GM21825 (cell line): ENCODE data around the gene RABGAP1L.
"Not testable (repeated sequence)": the region's sequence is repeated elsewhere in the genome, so short reads cannot be mapped to it uniquely, and the experiment has no call there.

Experiments
- ATAC-seq: cut with Tn5 transposase; IDR thresholded peaks from one replicate; pipeline ENCODE4 v1.9.1; 2021; ENCODE audit warnings: mild to moderate bottlenecking, moderate library complexity; ENCODE audit not compliant: unreplicated experiment

Gene RABGAP1L

DNA sequence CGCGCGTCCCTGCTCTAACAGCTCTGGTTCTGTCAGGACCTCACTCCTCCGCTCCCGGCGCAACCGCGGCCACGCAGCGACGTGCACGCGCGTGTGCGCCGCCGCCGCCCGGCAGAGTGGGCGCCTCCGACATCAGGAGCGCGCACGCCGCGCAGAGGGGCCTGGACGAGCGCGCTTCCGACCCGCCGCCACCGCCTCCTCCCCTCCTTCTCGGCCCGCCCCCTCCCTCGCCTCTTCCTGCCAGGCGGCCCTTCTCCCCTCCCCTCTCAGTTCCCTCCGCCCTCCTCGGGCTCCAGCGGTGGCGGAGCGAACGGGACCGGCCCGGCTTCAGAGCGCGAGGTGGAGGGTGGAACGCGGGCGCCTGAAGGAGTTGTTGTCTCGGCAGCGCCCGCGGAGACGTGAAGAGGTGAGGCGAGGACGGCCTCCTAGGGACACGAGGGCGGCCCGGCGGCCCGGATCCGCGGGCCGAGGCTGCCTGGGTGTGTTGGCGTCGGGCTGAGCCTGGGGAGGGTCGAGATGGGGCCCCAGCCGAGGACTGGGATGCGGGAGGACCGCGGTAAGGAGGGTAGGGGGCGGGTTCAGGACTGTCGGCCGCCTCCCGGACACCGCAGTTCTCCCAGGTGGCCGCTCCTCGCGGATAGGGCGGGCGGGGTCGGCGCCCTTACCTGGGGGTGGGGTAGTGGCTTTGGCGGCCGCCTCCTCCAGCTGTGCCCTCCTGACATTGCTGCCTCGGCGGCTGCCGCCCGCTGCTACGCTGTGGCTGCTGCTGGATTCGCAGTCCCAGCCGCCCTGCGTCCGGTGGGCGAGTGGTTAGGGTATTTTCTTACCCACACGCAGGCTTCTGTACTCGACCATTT is at the start of gene RABGAP1L:
Gene RABGAP1L, plus strand, starts transcription at position 269 of the 857 bp plus-strand sequence.
- ATAC-seq = peak; percentile 64

DNA sequence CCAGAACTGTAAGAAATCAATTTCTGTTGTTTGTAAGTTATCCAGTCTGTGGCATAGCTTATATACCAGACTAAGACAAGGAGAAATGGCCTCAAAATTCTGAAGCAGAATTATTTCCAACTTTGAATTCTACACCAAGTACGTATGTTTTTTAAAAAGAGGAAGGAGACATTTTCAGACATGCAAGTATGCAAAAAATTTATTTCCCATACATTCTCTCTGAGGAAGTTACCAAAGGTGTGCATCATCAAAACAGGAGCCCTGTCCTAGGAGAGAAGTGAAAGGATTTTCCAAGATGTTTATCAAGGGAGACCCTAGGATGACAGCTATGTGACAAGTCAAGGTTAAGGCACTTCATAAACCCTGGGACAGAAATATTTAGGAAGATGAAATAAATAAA is 49.3 kb upstream of the RABGAP1L start:
- no peak for ATAC-seq

DNA sequence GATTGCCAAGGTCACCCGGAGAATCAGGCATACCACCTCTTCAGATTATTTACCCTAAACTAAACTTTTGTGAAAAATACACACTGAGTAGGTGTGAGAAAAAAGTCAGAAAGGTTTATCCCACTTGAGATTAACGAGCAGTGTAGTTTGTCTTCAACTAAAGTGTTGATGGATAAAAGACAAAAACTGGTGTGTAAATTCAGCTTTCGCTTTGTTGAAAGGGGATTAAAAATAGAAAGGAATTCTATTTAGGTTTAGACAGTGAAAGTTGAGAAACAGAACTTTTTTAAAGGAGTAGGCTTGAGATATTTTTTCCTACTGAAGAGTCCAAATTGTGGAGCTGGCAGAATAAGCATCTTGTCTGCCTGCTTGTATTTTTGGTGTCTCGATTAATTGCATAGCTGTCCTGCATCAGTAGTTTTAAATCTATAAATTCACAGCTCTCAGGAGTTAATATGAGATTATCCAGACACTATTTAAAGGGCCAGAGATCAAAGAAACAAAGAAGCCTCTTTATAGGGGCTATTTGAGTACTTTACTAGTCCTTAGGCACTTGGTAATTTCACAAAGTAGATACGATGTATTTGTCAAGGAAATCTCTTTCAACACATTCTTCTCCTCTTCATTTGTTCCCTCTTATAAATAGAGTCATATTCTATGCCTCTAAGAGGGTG is 46.7 kb upstream of the RABGAP1L start:
- ATAC-seq = no peak

DNA sequence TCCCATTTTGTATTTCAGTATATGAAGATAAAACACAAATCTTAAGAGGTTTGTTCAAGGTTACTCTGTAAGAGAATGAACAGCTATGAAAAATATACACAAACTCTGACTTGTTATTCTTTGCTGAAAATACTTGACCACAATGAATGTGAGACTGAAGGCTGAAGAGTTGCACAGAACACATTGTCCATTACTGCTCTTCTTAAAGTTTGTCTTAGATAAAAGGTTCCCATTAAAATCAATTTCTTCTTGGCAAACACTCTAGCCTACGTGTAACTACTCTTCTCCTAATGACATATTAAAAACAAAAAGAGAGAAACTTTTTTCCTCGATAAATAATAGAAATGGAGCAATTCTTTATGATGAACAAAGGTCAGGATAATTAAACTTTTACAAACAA is 45.2 kb upstream of the RABGAP1L start:
- no peak for ATAC-seq

DNA sequence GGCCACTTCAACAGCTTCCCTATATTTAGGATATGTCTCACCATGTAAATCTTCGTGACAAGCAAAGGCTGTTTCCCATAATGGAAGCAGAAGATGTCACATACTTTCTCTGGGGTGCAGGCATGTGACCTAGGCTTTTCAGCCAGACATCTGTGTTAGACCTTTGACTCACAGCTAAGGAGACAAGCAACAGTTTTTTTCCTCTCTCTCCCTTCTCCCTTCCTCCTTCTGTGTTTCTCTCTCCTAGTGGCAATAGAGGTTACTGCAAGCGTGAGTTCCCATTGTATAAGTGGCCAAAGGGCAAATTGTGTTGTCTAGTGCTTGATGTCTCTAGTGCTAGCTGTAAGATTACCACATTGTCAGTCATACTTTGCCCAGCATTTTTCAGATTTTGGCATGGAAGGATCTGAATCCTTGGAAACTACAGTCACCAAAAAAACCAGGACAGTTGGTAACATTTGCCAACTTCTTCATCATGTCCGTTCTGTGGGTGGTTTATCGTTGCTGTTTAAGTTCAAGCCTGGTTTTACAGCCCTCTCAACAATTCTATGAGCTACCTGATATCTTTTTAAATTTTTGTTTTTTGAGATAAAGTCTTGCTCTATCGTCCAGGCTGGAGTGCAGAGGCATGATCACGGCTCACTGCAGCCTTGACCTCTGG is 44.4 kb upstream of the RABGAP1L start:
- ATAC-seq = no peak

DNA sequence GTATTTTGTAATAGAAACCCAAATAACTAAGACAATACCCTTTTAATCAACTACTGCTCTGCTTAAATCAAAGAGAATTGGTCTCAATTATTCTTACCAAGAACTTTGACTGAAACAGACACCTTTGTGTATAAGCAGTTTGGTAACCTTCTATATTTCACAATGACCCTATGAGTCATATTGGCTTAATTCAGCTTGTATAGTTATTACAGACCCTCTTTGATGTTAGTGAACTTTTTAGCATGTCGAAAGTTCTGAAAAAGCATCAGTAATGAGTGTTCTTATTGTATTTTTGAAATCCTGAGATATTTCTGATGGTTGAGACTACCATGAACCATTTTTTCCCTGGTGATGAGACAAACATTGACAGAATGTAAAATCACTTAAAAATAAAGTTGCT is 43.3 kb upstream of the RABGAP1L start:
- ATAC-seq = no peak

DNA sequence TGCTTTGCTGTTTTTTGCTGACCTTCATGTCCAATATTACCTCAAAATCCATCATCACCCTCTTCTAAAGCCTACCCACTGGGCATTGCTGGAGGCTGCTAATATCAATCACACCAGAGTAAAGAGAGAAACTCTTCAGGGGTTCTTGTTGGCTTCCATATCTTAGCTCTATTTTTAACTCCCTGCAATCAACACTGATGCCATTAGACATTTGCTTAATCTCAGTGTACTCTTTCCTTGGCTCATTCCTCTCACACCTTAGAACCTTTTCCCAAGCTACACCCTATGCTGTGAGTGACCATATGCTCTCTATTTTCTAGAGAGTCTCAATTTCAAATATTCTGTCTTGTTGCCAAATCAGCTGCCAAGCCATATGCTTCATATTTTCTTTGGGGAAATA is 40.6 kb upstream of the RABGAP1L start:
- no peak for ATAC-seq

DNA sequence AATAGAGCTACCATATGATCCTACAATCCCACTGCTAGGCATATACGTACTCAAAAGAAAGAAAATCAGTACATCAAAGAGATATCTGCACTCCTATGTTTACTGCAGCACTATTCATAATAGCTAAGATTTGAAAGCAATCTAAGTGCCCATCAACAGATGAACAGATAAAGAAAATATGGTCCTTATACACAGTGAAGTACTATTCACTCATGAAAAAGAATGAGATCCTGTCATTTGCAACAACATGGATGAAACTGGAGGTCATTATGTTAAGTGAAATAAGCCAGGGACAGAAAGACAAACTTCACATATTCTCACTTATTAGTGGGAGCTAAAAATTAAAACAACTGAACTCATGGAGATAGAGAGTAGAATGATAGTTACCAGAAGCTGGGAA is 37.0 kb upstream of the RABGAP1L start:
- not testable (repeated sequence) for ATAC-seq

DNA sequence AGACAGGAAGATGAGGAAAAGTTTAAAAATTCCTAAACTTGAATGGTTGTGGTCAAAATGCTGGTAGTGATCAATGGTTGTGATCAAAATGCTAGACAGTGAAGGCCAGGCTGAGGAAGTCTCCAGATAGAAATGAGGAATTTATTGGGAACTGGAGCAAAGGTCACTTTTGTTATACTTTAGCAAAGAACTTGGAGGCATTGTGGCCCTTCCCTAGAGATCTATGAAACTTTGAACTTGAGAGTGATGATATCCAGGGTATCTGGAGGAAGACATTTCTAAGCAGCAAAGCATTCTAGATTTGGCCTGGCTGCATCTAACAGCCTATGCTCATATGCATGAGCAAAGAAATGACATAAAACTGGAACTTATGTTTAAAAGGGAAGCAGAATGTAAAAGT is 35.5 kb upstream of the RABGAP1L start:
- ATAC-seq = no peak

DNA sequence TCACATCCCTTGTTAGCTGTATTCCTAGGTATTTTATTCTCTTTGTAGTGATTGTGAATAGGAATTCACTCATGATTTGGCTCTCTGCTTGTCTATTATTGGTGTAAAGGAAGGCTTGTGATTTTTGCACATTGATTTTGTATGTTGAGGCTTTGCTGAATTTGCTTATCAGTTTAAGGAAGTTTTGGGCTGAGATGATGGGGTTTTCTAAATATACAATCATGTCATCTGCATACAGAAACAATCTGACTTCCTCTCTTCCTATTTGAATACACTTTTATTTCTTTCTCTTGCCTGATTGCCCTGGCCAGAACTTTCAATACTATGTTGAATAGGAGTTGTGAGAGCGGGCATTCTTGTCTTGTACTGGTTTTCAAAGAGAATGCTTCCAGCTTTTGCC is 32.1 kb upstream of the RABGAP1L start:
- not testable (repeated sequence) for ATAC-seq

DNA sequence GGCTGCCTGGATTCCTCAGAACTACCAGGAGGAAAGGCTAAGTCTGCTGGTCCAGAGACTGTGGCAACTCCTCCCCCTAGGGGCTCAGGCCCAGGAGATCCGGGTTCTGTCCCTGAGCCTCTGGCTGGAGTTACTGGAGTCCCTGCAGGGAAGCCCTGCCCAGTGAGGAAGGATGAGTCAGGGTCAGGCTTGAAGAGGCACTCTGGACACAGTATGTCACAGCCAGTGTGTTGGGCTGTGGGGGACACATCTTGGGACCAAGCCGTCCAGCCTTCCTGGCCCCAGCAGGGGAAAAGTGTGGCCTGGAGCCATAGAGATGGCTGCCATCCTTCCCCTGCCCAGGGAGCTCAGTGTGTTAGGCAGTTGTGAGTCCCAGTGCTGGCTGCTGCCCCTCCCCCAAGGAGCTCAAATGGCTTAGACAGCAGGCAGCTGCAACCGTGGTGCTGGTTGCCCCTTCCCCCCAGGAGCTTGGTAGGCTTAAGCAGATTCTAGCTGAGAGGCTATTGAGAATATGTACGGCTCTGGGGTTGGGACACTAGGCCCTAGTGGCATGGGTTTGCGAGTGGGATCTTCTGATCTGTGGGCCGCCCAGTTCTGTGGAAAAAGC is 28.2 kb upstream of the RABGAP1L start:
- no peak for ATAC-seq

DNA sequence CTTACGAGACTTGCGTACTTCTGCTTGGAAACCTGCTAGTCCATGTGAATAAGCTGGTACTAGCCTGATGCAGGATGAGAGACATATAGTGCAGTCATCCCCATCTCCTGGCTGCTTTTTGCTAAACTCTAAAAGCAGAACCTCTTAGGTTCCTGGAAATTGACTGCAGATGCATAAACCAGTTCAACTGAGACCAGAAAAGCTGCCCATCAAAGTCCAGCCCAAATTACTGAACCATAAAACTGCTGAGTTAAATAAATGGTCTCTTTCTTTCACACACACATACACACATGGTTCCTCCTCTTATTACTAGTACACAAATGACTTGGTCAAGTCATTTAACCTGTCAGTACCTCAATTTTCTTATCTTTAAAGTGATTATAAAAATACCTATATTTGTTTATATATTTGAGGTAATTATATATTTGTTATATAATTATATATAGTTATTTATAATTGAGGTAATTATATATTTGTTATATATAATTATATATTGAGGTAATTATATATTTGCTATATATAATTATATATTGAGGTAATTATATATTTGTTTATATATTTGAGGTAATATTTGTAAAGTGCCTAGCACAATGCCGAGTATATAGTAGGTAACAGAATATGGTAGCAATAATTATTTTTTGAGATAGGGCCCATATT is 25.2 kb upstream of the RABGAP1L start:
- no peak for ATAC-seq

DNA sequence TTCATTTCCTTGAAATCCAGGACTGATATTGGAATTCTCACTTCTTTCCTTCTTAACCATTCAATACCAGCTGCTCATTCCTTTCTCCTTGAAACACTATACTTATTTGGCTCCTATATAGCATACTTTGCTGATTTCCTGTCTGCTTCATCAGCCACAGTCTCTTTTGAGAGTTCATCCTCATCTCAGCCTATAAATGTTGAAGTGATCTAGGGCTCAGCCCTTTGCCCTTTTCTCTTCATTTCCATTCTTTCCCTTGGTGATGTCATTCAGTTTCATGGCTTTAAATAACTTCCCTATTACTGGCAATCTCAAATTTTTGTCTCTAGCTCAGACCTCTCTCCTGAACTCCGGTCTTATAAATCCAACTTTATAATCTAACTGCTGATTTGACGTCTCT is 24.1 kb upstream of the RABGAP1L start:
- ATAC-seq = no peak

DNA sequence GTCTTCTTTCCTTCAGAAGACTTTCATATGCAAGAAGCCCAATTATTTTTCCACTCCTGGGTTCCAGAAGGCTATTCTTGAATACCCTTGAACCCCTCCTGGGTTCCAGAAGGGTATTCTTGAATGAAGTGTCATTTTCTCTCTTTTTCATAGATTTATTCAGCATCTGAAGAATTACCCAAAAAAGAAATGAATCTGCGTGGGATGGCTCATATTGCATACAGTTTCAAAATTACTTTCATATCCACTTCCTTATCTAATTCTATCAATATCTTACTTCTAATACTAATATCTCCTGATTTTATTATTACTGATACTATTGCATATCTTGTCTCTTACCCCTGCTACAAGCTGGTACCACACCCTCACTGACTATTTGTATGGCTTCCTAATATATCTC is 22.6 kb upstream of the RABGAP1L start:
- no peak for ATAC-seq

DNA sequence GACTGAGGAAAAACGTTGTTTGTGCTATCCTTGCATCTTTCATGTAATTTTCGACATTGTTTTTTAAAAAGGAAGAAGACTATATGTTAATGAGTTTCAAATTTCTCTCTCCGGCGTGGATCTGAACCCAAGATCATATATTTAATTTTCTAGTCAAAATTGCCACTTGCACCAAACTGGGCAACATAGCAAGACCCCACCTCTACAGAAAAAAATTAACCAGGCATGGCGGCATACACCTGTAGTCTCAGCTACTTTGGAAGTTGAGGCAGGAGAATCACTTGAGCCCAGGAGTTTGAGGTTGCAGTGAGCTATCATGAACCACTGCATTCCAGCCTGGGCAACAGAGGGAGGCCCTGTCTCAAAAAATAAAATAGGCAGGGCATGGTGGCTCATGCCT is 16.5 kb upstream of the RABGAP1L start:
- ATAC-seq = no peak

DNA sequence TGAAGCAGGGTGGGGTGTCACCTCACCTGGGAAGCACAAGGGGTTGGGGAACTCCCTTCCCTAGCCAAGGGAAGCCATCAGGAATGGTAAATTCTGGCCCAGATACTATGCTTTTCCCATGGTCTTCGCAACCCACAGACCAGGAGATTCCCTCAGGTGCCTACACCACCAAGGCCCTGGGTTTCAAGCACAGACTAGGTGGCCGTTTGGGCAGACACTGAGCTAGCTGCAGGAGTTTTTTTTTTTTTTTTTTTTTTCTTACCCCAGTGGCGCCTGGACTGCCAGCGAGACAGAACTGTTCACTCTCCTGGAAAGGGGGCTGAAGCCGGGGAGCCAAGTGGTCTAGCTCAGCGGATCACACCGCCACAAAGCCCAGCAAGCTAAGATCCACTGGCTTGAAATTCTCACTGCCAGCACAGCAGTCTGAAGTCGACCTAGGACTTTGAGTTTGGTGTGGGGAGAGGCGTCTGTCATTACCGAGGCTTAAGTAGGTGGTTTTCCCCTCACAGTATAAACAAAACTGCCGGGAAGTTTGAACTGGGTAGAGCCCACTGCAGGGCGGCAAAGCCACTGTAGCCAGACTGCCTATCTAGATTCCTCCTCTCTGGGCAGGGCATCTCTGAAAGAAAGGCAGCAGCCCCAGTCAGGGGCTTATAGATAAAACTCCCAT is 15.5 kb upstream of the RABGAP1L start:
- not testable (repeated sequence) for ATAC-seq

DNA sequence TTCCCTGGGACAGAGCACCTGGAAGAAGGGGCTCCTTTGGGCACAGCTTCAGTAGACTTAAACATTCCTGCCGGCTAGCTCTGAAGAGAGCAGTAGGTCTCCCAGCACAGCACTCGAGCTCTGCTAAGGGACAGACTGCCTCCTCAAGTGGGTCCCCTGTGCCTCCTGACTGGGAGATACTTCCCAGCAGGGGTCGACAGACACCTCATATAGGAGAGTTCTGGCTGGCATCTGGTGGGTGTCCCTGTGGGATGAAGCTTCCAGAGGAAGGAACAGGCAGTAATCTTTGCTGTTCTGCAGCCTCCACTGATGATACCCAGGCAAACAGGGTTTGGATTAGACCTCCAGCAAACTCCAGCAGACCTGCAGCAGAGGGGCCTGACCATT is 14.9 kb upstream of the RABGAP1L start:
- not testable (repeated sequence) for ATAC-seq

DNA sequence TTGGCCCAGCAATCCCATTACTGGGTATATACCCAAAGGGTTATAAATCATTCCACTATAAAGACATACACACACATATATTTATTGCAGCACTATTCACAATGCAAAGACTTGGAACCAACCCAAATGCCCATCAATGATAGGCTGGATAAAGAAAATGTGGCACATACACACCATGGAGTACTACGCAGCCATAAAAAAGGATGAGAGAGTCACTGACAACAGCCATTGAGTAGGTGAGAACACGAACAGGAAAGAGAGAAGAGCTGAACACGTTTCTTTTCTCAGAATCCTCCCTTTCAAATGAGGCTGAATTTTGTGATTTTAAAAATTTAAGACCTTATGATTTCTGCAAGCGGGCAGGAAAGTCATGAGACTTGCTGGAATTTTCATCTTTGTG is 10.1 kb upstream of the RABGAP1L start:
- no peak for ATAC-seq

DNA sequence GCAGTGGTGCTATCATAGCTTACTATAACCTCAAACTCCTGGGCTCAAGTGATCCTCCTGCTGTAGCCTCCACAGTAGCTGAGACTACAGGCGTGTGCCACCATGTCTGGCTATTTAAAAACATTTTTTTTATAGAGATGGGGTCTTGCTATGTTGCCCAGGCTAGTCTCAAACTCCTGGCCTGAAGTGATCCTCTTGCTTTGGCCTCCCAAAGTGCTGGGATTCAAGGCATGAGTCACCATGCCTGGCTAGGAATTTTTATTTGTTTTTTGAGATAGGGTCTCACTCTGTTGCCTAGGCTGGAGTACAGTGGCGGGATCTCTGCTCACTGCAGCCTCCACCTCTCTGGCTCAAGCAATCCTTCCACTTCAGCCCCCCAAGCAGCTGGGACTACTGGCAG is 8.8 kb upstream of the RABGAP1L start:
- ATAC-seq = no peak

DNA sequence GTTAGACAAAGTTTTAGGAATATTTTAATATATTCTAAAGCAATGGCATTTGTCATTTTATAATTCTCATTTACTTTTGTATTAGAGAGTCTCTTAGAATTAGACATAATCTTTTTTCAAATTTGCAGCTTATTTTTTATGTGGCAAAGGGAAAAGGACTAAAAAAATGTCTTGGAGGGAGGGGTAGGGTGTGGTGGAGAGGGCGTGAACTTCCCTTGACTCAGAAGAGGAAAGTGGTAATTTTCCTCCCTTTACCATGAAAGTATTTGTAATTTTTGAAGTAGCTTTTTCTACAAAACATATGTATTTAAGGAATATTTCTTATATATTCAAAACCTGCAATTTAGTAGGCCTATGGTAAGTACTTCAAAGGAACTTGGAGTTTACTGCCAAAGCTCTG is 6.9 kb upstream of the RABGAP1L start:
- no peak for ATAC-seq
